ENCODE measurements around the gene EIF2S1.

Gene EIF2S1

GRCh38 chr14:67345583-67345982 lies 14.5 kb upstream of the EIF2S1 start:
- Histone ChIP-seq H3K9me3 (replicated peaks; ENCODE audit: low read length) (no peaks in the 10 kb centered on the region), H3K4me1 (ENCODE audit: control insufficient read depth, insufficient read depth, low read length) (no peaks in the 10 kb centered on the region), H3K4me3 (ENCODE audit: low read length) (no peak overlapping the region), H3K9ac (ENCODE audit: low read depth, low read length) (no peak overlapping the region), H3K4me2 (ENCODE audit: low read length) (no peak overlapping the region), H3K36me3 (ENCODE audit: insufficient read depth, low read length) (peaks cover 66% of the 10 kb centered on the region), H3K27me3 (ENCODE audit: control insufficient read depth, insufficient read depth, low read length) (no peaks in the 10 kb centered on the region)

GRCh38 chr14:67352055-67352454 lies 8.1 kb upstream of the EIF2S1 start:
- Histone ChIP-seq H3K9me3 (replicated peaks; ENCODE audit: low read length) (no peaks in the 10 kb centered on the region), H3K9ac (ENCODE audit: low read depth, low read length) (no peak overlapping the region), H3K36me3 (ENCODE audit: insufficient read depth, low read length) (peaks cover 44% of the 10 kb centered on the region), H3K4me3 (ENCODE audit: low read length) (no peak overlapping the region), H3K4me2 (ENCODE audit: low read length) (no peak overlapping the region), H3K4me1 (ENCODE audit: control insufficient read depth, insufficient read depth, low read length) (peaks cover 7% of the 10 kb centered on the region), H3K27me3 (ENCODE audit: control insufficient read depth, insufficient read depth, low read length) (no peaks in the 10 kb centered on the region)

- Histone ChIP-seq H3K27me3 (ENCODE audit: control insufficient read depth, insufficient read depth, low read length) (no peaks in the 10 kb centered on the region), H3K4me3 (ENCODE audit: low read length) (peak overlapping the region; percentile 83), H3K9ac (ENCODE audit: low read depth, low read length) (peak overlapping the region; percentile 23), H3K9me3 (replicated peaks; ENCODE audit: low read length) (no peaks in the 10 kb centered on the region), H3K4me1 (ENCODE audit: control insufficient read depth, insufficient read depth, low read length) (peaks cover 31% of the 10 kb centered on the region), H3K36me3 (ENCODE audit: insufficient read depth, low read length) (peaks cover 6% of the 10 kb centered on the region), H3K4me2 (ENCODE audit: low read length) (peak overlapping the region; percentile 91)
Observed at GRCh38 chr14:67357186-67357968, 2.8 kb upstream of the EIF2S1 start.

GRCh38 chr14:67357969-67358354 lies 2.2 kb upstream of the EIF2S1 start:
- Histone ChIP-seq H3K27me3 (ENCODE audit: control insufficient read depth, insufficient read depth, low read length) (no peaks in the 10 kb centered on the region), H3K9ac (ENCODE audit: low read depth, low read length) (peak overlapping the region; percentile 92), H3K4me3 (ENCODE audit: low read length) (peak overlapping the region; percentile 83), H3K9me3 (replicated peaks; ENCODE audit: low read length) (no peaks in the 10 kb centered on the region), H3K4me2 (ENCODE audit: low read length) (peak overlapping the region; percentile 91), H3K4me1 (ENCODE audit: control insufficient read depth, insufficient read depth, low read length) (peaks cover 34% of the 10 kb centered on the region), H3K36me3 (ENCODE audit: insufficient read depth, low read length) (peaks cover 12% of the 10 kb centered on the region)

GRCh38 chr14:67358924-67359774 lies 979 bp upstream of the EIF2S1 start:
- Histone ChIP-seq H3K4me1 (ENCODE audit: control insufficient read depth, insufficient read depth, low read length) (peaks cover 36% of the 10 kb centered on the region), H3K9ac (ENCODE audit: low read depth, low read length) (peak overlapping the region; percentile 92), H3K4me2 (ENCODE audit: low read length) (peak overlapping the region; percentile 91), H3K4me3 (ENCODE audit: low read length) (peak overlapping the region; percentile 83), H3K36me3 (ENCODE audit: insufficient read depth, low read length) (peaks cover 7% of the 10 kb centered on the region), H3K9me3 (replicated peaks; ENCODE audit: low read length) (no peaks in the 10 kb centered on the region), H3K27me3 (ENCODE audit: control insufficient read depth, insufficient read depth, low read length) (no peaks in the 10 kb centered on the region)

GRCh38 chr14:67360470-67361206 lies 510 bp downstream of the EIF2S1 start:
- Histone ChIP-seq H3K9me3 (replicated peaks; ENCODE audit: low read length) (no peaks in the 10 kb centered on the region), H3K4me1 (ENCODE audit: control insufficient read depth, insufficient read depth, low read length) (peaks cover 36% of the 10 kb centered on the region), H3K4me2 (ENCODE audit: low read length) (peak overlapping the region; percentile 90)

DNA sequence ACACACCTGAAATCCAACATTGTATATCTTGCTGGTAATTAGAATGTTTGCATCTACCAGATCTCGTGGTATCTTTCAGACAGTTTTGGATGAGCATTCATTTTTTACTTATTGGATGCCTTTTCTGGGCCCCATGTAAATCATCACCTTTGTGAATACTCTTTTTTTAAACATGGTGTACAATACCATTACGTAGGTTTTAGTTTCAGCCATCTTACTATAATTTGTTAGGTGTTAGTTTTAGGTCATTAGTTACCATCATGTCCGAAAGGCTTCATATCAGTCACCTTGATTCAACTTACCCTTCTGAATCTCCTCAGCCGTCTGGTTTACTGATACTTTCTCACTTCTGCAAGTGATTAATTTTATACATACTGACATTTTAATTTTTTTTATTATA lies 5.3 kb downstream of the EIF2S1 start:
- H3K9me3 ChIP-seq (replicated peaks; ENCODE audit: low read length) = no peaks in the 10 kb centered on the region
- no peak overlapping the region for H3K4me2 ChIP-seq (ENCODE audit: low read length)
- no peak overlapping the region for H3K9ac ChIP-seq (ENCODE audit: low read depth, low read length)
- no peaks in the 10 kb centered on the region for H3K27me3 ChIP-seq (ENCODE audit: control insufficient read depth, insufficient read depth, low read length)
- peaks cover 59% of the 10 kb centered on the region for H3K36me3 ChIP-seq (ENCODE audit: insufficient read depth, low read length)
- no peak overlapping the region for H3K4me3 ChIP-seq (ENCODE audit: low read length)
- H3K4me1 ChIP-seq (ENCODE audit: control insufficient read depth, insufficient read depth, low read length) = peaks cover 12% of the 10 kb centered on the region

More at GRCh38 chr14:67360470-67361206, 510 bp downstream of the EIF2S1 start:
- H3K27me3 ChIP-seq (ENCODE audit: control insufficient read depth, insufficient read depth, low read length) = no peaks in the 10 kb centered on the region
- peak overlapping the region; percentile 92 for H3K9ac ChIP-seq (ENCODE audit: low read depth, low read length)
- peaks cover 19% of the 10 kb centered on the region for H3K36me3 ChIP-seq (ENCODE audit: insufficient read depth, low read length)
- peak overlapping the region; percentile 82 for H3K4me3 ChIP-seq (ENCODE audit: low read length)

- Histone ChIP-seq H3K36me3 (ENCODE audit: insufficient read depth, low read length) (peaks cover 78% of the 10 kb centered on the region), H3K4me1 (ENCODE audit: control insufficient read depth, insufficient read depth, low read length) (no peaks in the 10 kb centered on the region)
Observed at GRCh38 chr14:67370830-67371229, 10.7 kb downstream of the EIF2S1 start.

GRCh38 chr14:67371247-67372148 lies 11.4 kb downstream of the EIF2S1 start:
- Histone ChIP-seq H3K4me3 (ENCODE audit: low read length) (no peak overlapping the region), H3K36me3 (ENCODE audit: insufficient read depth, low read length) (peaks cover 75% of the 10 kb centered on the region), H3K27me3 (ENCODE audit: control insufficient read depth, insufficient read depth, low read length) (no peaks in the 10 kb centered on the region), H3K4me1 (ENCODE audit: control insufficient read depth, insufficient read depth, low read length) (no peaks in the 10 kb centered on the region), H3K9ac (ENCODE audit: low read depth, low read length) (no peak overlapping the region), H3K4me2 (ENCODE audit: low read length) (no peak overlapping the region), H3K9me3 (replicated peaks; ENCODE audit: low read length) (no peaks in the 10 kb centered on the region)

More at GRCh38 chr14:67370830-67371229, 10.7 kb downstream of the EIF2S1 start:
- Histone ChIP-seq H3K9ac (ENCODE audit: low read depth, low read length) (no peak overlapping the region), H3K4me3 (ENCODE audit: low read length) (no peak overlapping the region), H3K4me2 (ENCODE audit: low read length) (no peak overlapping the region), H3K9me3 (replicated peaks; ENCODE audit: low read length) (no peaks in the 10 kb centered on the region), H3K27me3 (ENCODE audit: control insufficient read depth, insufficient read depth, low read length) (no peaks in the 10 kb centered on the region)

GRCh38 chr14:67372833-67373232 lies 12.7 kb downstream of the EIF2S1 start:
- no peak overlapping the region for H3K4me2 ChIP-seq (ENCODE audit: low read length)
- no peaks in the 10 kb centered on the region for H3K4me1 ChIP-seq (ENCODE audit: control insufficient read depth, insufficient read depth, low read length)
- no peaks in the 10 kb centered on the region for H3K27me3 ChIP-seq (ENCODE audit: control insufficient read depth, insufficient read depth, low read length)
- no peak overlapping the region for H3K4me3 ChIP-seq (ENCODE audit: low read length)
- no peaks in the 10 kb centered on the region for H3K9me3 ChIP-seq (replicated peaks; ENCODE audit: low read length)
- H3K9ac ChIP-seq (ENCODE audit: low read depth, low read length) = no peak overlapping the region
- H3K36me3 ChIP-seq (ENCODE audit: insufficient read depth, low read length) = peaks cover 78% of the 10 kb centered on the region
